Fibroblast of skin of scalp (primary cell): ENCODE data around the gene OLFM1. TPM values are rescaled to one million over a fixed set of nuclear protein-coding genes. Genes with fewer than 3 reads are reported as not detected.

Experiments used
- DNase-seq: peaks from one replicate; pipeline ENCODE4 v3.0.0-alpha.2; 2013
- polyA plus RNA-seq, 2 experiments: library from polyadenylated mRNA; unstranded; fragments of 120-200 nt; gene quantifications; one replicate each; pipeline ENCODE4 v1.2.1, GENCODE V29; 2013; ENCODE audit not compliant: insufficient read length in 2 of 2

Gene OLFM1
- polyA plus RNA-seq (2013, experiment 1 of 2; ENCODE audit: insufficient read length) = 1.1 TPM
- polyA plus RNA-seq (2013, experiment 2 of 2; ENCODE audit: insufficient read length) = 2.0 TPM

DNA sequence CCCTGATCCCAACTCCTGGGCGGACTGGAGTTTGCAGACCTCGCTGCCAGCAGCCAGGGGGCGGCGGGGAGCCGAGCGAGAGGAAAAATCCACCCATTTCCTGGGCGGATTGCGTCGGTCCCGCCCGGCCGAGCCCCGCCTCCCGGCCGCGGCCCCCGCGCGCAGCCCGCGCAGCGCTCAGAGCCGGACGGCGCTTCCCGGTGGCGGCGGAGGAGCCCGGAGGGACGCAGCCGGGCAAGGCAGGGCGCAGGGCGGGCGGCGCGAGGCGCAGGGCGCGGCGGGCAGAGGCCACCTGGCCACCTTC is at the start of gene OLFM1:
Gene OLFM1 (plus strand): TSS at position 180 of the 304 bp plus-strand sequence. CDS start 322 bp downstream, outside the sequence.
- DNase-seq = peak; percentile 52

DNA sequence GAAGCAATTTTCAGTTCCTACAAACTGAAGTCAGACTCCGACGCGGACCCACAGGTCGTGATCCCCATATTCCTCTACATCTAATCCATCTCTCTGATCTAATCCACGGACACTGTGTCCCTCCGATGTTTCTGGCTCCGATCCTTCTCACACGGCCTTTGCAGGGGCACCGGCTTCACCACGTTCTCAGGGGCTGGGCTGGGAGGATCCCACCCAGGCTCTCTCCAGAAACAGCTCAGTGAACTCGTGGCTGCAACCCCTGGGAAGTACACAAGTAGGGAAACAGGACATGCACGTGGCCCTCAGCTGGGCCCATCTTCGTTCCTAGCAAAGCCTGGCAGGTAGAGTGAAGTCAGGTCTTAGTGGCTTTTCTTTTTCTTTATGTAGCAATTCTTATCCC is 49.1 kb upstream of the OLFM1 start:
- DNase-seq = no peak

DNA sequence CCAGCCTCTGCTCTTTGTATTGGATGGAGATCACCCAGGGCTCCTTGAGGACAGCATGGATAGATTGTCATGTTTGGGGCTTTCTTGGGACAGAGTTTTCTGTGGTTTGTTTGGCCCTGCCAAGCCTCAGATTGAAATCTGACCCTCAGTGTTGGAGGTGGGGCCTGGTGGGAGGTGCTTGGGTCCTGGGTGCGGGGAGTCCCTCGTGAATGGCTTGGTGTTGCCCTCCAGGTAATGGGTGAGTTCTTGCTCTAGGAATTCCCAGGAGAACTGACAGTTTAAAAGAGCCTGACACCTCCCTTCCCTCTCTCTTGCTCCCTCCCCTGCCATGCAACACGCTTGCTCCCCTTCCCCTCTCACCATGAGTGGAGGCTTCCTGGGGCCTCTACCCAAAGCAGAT is 48.6 kb upstream of the OLFM1 start:
- DNase-seq = no peak

DNA sequence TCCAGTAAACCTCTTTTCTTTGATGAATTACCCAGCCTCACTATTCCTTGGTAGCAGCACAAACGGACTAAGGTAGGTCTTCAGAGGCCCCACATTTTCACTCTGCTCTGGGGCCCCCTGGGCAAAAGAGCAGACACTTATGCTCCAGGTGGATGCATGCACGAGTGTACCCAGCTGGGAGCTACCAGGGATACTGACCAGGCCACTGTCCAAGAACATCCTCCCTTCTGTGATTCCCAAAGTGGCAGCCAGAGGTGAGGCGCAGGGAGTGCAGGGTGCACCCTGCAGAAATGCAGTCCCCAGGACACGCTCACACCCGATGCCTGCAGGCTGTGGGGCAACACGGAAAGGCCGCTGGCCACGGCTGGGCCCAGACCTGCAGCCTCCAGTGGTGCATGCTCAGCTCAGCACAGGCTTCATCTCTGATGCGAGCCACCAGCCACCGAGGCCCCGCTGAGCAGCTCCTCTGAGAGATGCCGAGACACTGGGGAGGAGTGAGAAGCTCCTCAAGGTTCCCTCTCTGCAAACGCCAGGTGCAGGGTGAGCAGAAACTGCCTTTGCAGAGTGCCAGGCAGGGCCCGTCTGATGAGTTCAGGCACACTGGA is 48.1 kb upstream of the OLFM1 start:
- DNase-seq = no peak

DNA sequence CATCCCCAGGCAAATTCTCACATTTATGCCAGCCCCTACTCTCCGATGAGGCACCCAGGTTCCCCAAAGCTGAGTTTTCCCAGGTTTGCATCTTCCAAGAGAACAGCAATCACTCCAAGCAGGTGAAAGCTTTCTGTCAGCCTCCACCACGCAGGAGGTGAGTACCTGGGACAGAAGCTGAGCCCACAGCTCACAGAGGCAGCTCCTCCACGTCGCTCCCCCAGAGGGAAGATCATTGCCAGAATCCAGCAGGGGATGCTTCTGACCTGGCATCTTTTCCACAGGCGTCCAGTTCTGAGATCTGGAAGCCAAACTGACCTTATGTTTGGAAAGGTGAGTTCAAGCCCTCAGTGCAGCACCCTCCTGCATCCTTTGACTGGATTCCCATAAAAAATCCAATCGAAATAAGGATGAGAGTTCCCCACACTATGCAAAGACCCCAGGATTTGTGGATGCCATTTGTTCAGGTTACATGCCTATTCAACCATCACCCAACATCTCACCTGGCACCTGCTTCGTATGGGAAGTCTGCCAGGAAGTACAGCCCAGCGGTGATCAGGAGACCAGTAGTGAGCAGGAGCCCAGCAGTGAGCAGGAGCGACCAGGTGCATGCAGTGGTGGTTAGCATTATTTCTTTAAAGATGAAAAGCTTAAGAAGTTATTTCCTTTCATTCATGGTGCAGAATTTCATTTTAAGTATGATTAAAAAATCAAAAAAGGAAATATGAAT is 47.4 kb upstream of the OLFM1 start:
- no peak for DNase-seq

DNA sequence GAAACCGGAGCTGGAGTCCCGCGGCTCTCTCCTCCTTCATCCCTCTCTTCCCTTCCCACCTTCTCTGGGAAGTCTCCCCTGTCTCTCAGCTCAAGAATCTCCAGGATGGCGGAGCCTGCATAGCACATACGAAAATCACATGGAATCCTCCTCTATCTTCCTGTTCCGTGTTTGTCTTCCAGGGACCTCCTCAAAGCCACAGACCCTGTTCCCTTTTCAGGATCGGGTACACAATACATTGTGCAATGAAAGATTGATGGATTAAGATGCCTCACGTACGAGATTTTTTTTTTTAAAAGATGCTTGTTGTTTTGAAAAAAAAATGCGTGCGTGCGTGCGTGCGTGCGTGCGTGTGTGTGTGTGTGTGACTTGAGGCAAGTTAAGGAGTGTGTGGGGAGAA is 46.6 kb upstream of the OLFM1 start:
- no peak for DNase-seq

DNA sequence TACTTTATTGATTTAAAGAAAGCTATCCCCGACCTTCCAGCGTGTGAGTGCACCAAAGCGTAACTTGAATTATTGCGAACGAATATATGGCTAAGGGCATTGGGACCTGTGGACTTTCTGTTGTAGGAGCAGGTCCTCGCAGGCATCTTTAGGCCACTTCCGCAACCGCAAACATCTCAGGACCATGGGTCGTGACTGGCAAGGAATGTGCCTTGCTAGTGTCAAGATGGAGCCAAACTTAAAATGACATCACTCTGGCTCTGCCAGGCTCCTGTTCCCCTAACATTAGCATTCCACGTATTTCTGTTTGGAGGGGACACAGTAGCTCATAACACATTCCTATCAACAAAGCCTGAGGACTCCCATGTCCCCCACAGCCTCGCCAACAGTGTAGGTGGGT is 44.1 kb upstream of the OLFM1 start:
- DNase-seq = no peak

DNA sequence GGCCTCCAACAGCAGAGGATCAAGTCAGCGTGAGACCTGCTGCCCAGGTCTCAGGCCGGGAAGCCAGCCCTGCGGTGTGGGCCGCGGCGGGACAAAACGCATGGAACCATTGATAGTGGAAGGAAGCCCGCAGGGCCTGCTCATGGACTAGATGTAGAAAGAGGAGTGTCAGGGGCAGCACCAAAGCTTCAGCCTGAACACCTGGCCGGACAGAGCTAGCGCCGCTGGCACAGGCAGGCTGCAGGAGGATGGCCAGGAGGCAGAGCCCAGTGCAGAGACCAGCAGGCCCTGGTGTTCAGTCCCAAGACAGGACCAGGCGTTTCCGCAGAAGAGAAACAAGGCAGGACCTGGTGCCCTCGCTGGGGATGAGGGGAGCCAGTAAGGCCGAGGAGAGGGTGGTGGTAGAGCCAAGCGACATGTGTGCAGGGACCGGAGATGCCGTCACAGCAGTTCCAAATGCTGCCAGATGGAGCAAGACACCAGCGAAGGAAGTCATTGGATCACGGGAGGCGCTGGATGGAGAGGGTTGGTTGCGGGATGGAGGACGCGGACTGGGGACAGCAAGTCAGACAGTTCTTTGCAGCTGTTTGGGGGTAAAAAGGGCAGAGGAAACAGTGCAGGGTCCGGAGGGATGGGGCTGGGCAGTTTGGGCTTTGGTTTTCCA is 42.1 kb upstream of the OLFM1 start:
- DNase-seq = no peak

DNA sequence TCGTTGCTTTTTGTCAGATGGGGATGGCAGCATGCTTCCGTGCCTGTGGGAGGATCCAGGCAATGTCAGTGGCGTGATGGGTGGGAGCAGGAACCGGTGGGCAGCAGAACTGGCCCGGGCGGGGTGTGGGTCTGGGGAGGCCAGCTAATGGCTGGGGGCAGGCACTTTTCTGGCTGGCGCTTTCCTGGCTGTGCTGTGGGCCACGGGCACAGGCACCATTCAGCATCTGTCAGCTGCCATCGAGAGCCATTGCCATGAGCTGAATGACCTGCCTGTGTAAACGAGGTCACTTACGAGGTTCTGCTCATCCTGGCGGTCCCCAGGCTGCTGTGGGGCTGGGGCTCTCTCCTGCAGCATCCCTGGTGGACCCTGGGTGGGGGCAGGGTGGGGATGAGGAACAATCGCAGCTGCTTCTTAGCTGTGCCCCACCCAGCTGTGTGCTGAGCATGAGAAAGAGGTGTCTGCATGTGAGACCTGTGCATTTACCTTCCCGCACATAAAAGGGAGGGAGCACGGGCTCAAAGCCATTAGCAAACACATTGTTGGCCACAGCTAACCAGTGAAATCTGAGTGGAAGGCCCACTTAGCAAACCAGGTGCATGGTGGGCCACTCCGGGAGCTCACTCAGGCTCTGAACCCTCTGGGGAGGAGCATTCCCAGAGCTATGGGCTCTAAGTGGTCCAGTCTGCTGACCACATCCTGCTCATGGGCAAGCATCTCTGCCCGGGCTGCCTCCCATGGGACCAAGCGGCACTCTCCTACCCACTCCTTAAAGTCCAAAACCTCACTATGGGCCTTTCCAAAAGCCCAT is 41.3 kb upstream of the OLFM1 start:
- no peak for DNase-seq

DNA sequence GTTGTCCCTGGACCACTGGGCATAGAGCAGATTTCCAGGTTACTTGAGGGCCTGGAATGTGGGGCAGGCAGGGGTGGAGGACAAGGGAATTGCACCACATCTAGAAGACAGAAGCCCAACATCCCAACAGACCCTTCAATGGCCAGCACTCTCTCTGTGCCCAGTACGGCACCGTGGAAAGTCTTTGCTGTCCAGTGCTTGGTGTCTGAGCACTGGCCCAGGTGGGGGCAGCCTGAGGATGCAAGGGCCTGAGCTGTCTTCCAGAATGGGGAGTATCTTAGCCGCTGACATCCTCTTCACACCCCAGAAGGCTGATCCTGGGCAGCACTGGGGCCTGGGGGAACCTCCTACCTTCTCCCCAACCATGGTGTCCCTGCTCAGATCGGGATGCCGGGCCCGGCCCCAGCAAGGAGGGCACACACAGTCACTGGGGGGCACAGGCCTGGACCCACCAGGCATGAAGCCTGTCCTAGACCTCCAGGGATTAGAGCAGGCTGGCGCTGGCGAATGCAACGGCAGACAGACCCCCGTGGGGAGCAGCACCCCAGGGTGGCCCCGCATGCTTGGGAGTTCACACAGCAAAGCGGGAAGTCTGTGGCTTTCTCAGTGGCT is 40.6 kb upstream of the OLFM1 start:
- no peak for DNase-seq

DNA sequence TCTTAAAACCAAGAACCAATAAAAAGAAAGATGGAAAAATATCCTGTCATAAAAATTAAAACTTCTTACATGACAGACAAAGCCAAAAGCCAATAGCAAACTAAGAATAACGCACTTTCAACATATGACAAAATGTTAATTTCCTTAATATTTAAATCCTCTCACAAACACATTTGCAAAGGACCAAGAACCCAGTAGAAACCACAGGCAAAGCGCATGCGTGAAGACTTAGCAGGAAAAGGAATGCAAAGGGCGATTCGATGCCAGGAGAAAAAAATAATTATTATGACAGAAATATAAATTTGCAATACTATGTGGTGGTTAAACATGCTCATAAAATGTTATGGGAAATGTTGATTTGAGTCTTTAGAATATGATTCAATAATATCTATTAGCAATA is 39.9 kb upstream of the OLFM1 start:
- DNase-seq = no peak

DNA sequence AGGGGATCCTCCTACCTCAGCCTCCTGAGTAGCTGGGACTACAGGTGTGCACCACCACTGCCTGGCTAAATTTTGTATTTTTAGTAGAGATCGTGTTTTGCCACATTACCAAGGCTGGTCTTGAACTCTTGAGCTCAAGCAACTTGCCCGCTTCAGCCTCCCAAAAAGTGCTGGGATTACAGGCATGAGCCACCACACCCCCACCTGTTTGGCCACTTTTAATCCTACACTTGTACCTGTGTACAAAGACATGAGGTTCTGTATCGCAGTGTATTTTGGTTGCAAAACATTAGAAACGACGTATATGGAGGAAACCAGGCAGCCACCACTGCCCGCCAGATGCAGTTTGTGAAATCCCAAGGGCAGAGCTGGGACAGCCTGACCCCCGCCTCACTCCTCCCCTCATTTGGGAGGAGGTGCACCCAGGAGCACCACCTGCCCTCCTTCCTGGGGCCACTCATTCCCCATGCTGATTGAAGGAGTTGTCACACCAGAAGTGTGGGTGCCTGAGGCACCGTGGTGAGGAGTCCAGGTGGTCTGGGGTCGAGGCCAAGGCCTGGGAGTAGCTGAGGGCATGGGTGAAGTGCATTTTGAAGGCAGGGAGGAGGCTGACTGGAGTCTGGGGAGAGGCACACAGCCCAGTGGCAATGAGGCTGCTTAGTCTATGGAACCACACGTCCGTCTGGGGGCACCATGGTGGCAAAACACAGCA is 39.3 kb upstream of the OLFM1 start:
- no peak for DNase-seq

DNA sequence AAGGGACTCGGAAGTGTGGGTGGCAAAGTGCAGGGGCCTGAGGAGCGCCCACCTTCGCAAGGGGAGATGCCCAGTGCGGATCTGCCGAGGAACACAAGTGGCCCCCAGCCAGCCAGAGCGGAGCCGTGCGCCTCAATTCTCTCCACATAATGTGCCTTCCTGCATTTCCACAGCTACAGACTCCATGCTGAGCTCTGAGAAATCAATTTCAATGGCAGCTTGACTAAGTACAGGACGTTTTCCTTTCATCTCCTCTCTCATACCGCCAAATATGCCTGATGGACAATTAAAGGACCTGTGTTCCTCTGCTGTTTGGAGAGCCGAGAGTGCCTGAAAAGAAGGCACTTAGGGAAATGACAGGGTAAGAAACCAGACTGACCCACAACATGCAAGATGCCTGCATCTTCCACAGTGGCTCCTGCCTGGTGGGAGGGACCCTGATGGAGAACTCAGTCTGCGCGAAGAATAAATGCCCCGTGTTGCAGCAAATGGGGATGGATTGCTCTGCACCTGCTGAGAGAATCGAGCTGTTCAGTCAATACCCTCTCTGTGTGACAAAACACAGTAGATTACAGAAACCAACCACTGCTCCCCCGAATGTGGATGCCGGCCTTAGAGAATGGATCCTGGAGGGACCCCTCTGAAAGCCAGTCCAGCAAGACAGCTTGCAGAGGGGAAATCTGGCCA is 38.6 kb upstream of the OLFM1 start:
- no peak for DNase-seq

DNA sequence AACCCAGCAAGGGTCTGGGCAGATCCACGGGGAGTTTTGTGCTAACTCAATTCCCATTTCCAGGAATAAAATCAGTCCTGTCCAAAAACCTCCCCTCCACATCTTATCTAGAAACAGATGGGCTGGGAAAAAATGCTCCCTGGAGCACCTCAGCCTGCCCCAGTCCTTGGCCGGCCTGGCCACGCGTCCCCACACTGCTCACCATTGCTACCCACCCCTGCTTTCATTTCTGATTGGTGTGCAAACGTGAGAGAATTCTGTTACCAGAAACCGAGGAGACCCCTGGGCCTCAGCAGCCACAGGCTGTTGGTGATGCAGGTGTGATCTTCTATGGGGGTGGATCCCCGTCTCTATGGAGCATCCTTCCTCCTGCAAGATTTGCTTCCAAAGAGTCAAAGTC is 38.0 kb upstream of the OLFM1 start:
- DNase-seq = no peak

DNA sequence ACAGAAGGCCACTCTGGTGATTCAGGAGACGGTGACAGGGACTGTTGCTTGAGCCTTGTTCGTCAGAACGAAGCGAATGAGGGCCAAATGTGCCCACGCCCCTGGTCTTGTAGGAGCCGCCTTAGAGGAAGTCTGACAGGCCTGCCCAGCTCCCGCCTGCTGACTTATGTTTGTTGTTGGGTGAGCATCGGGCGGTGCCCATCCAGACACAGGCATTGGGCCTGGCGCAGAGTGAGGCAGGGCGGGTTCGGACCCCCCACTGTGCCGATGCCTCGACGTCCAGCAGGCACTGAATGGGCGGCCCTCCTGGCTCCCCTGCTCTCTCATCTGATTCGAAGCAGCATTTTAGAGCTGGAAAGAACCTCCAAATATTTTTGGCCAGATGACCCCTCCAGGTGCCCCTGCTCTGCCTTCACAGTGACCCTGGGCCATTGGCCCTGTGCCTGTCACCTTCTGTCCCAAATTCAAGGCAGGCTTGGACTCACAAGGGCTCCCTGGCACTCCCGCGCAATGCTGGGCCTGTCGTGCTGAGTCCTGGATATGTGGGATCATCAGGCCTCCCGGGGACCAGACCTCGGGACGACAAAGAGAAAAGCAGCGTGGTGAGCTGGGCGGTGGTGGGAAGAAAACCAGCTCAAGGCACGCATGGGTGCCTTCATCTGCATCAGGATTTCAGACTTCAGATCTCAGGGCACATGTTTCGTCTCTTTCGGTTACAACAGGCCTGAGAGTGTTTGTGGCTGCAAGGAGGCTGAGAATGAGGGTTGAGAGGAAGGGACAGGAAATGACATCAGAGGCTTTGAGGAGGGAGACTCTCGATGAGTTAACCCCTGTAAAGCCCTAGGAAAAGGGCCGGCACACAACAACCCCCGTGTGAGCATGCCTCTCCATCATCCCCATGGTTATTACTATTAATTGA is 37.1 kb upstream of the OLFM1 start:
- no peak for DNase-seq

DNA sequence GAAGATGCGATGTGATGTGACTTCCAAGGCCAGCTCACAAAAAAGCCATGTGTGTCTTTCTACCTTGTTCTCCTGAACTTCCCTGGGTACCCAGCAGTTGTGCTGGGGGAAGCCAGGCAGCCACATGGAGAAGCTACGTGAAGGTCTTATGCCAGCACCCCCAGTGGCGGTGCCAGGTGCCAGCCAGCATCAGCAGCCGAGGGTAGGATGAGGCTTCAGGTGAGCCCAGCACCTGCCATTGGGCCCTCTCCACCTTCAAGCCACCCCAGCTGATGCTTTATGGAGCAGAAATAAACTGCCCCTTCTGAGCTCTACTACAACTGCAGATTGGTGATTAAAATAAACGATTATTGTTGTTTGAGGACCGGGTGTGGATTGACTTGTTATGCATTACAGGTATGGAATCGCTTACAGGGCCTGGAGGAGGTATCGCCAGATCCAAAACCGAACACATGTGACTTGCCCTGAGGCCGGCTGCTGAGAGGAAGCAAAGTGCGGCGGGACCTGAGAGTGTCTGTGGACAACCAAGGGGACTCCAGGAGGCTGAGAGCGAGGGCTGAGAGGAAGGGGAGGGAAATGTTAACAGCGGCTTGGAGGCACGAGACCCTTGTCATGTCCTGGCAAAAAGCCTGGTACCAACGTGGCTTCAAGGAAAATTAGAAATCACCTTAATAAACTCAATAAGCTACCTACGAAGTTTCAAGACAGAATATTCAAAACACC is 36.0 kb upstream of the OLFM1 start:
- no peak for DNase-seq

DNA sequence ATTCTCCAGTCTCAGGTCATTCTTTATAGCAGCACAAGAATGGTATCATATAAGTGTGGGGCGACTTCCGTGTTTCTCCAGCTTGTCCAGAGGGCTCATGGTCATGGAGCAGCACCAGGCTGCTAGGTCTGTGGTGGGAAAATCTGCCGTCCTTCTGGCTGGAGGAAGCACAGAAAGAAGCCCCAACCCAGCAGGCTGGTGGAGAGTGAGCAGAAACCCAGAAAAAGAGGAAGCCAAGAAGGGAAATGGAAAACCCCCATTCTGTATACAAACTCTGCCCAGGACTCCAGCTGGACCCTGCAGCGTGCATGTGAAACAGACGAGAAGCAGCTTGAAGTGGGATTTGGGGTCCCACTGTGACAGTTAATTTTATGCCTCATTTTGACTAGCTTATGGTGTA is 34.3 kb upstream of the OLFM1 start:
- no peak for DNase-seq

DNA sequence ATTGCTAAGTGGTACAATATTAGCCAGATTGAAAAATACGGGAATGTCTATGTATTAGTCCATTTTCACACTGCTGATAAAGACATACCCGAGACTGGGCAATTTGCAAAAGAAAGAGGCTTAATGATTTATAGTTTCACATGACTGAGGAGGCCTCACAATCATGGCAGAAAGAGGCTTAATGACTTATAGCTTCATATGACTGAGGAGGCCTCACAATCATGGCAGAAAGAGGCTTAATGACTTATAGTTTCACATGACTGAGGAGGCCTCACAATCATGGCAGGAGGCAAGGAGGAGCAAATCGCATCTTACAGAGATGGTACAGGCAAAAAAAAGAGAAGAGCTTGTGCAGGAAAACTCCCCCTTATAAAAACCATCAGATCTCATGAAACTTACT is 32.3 kb upstream of the OLFM1 start:
- no peak for DNase-seq

DNA sequence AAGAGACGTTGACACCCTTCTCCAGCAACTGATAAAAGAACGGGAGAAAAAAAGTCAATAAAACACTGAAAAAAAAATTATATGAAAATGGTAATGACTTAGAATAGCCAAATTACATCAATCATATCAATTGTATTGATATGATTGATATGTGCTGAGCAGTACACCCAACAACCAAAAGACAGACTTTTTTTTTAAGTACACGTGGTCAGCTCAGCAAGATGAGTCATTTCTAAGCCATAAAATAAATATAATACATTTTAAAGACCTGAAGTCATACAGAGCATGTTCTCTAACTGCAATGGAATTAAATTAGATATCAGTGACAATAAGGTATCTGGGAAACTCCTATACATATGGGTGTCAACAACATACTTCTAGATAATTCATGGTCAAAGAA is 30.9 kb upstream of the OLFM1 start:
- DNase-seq = no peak
